H1 (cell line): ENCODE results near the gene NELFE. TPM values are rescaled to one million over a fixed set of nuclear protein-coding genes. Genes with fewer than 3 reads are reported as not detected.

Source experiments
- CTCF ChIA-PET: fragments of 300-600 bp; sonication (Branson Sonifier 250); formaldehyde crosslinking; loops from one replicate; lab custom pipeline; 2021; ENCODE audit not compliant: partially characterized antibody; lab: Charles Lee
- POLR2A ChIA-PET: fragments of 300-600 bp; sonication (Branson Sonifier 250); formaldehyde crosslinking; loops from one replicate; lab custom pipeline; 2021; ENCODE audit warnings: inconsistent platforms; ENCODE audit not compliant: partially characterized antibody; lab: Charles Lee
- DNase-seq, 2 experiments: peaks; one replicate each; pipeline versions ENCODE4 v3.0.0 to v3.0.0-alpha.2; 2010 to 2022; ENCODE audit warnings: low spot score in 2 of 2, low read depth in 1 of 2, mixed read lengths in 1 of 2
- FAIRE-seq: peaks from 2 replicates; lab custom pipeline; 2011; peaks lifted over from hg19 to GRCh38; lab: Jason Lieb, UNC
- H2AFZ ChIP-seq: 2 replicates; pipeline ENCODE4 v1.8.1; 2012; ENCODE audit warnings: low read length, inconsistent platforms
- H2AK5ac ChIP-seq: 2 replicates; pipeline ENCODE4 v1.6.1; 2013; ENCODE audit warnings: low read depth, low read length
- H2BK120ac ChIP-seq: replicated peaks from 2 replicates; pipeline ENCODE3; 2013; ENCODE audit warnings: low read depth, low read length, inconsistent platforms
- H2BK12ac ChIP-seq: 2 replicates; pipeline ENCODE4 v1.6.1; 2013; ENCODE audit warnings: low read depth, low read length
- H2BK15ac ChIP-seq: 2 replicates; pipeline ENCODE4 v1.6.1; 2013; ENCODE audit warnings: low read length
- H2BK20ac ChIP-seq: 2 replicates; pipeline ENCODE4 v1.6.1; 2013; ENCODE audit warnings: low read length
- H2BK5ac ChIP-seq: 2 replicates; pipeline ENCODE4 v1.6.1; 2013; ENCODE audit warnings: low read depth, low read length
- H3K14ac ChIP-seq: 2 replicates; pipeline ENCODE4 v1.6.1; 2013; ENCODE audit warnings: inconsistent platforms; ENCODE audit not compliant: insufficient read length
- H3K18ac ChIP-seq: 2 replicates; pipeline ENCODE4 v1.6.1; 2013; ENCODE audit warnings: low read length; ENCODE audit errors: extremely low read depth
- H3K23ac ChIP-seq: 2 replicates; pipeline ENCODE4 v1.6.1; 2013; ENCODE audit warnings: inconsistent platforms; ENCODE audit not compliant: insufficient read length
- H3K23me2 ChIP-seq: 2 replicates; pipeline ENCODE4 v1.6.1; 2013; ENCODE audit warnings: low read depth, low read length
- H3K27ac ChIP-seq: 2 replicates; pipeline ENCODE4 v1.6.1; 2011; ENCODE audit warnings: low read depth, low read length, inconsistent platforms
- H3K27me3 ChIP-seq, 4 experiments: replicated peaks in 1 of 4; 1 replicate in 1 of 4; 2 replicates in 3 of 4; pipeline versions ENCODE4 v1.6.1 to v1.8.1; 2011 to 2013; ENCODE audit warnings: low read length in 3 of 4, mild to moderate bottlenecking in 3 of 4, inconsistent platforms in 2 of 4, mixed read lengths in 2 of 4, moderate library complexity in 1 of 4; ENCODE audit not compliant: control insufficient read depth in 3 of 4, insufficient read depth in 3 of 4; ENCODE audit errors: extremely low read depth in 1 of 4
- H3K36me3 ChIP-seq, 4 experiments: 2 replicates each; pipeline versions ENCODE4 v1.6.1 to v1.8.1; 2011 to 2013; ENCODE audit warnings: mild to moderate bottlenecking in 4 of 4, low read length in 3 of 4, moderate library complexity in 2 of 4, control low read depth in 1 of 4, inconsistent platforms in 1 of 4; ENCODE audit not compliant: insufficient read depth in 4 of 4, control insufficient read depth in 2 of 4
- H3K4ac ChIP-seq: replicated peaks from 2 replicates; pipeline ENCODE3; 2013; ENCODE audit warnings: low read length, low read depth, mixed read lengths, inconsistent platforms; ENCODE audit not compliant: insufficient read length
- H3K4me1 ChIP-seq, 4 experiments: replicated peaks in 1 of 4; 1 replicate in 1 of 4; 2 replicates in 3 of 4; pipeline versions ENCODE4 v1.6.1 to v1.8.1; 2011 to 2013; ENCODE audit warnings: low read length in 3 of 4, inconsistent platforms in 2 of 4, mixed read lengths in 1 of 4; ENCODE audit not compliant: insufficient read depth in 4 of 4, control insufficient read depth in 3 of 4
- H3K4me2 ChIP-seq, 2 experiments: 2 replicates each; pipeline versions ENCODE4 v1.6.1 to v1.8.1; 2011 to 2013; ENCODE audit warnings: low read depth in 2 of 2, low read length in 2 of 2, control low read depth in 1 of 2, inconsistent platforms in 1 of 2, mild to moderate bottlenecking in 1 of 2; ENCODE audit not compliant: insufficient read depth in 1 of 2
- H3K4me3 ChIP-seq, 4 experiments: fragments of 200-600, 300-600 bp in 1 of 4; sonication (generic), shearing (Covaris generic), sonication (Bioruptor Twin) in 1 of 4; 2 replicates each; pipeline versions ENCODE4 v1.5.1 to v1.8.1; 2011 to 2016; ENCODE audit warnings: low read length in 4 of 4, low read depth in 3 of 4, control low read depth in 2 of 4, inconsistent platforms in 2 of 4, mild to moderate bottlenecking in 2 of 4, mixed read lengths in 1 of 4, moderate library complexity in 1 of 4; ENCODE audit not compliant: insufficient read depth in 2 of 4; ENCODE audit errors: extremely low read depth in 1 of 4
- H3K56ac ChIP-seq: replicated peaks from 2 replicates; pipeline ENCODE3; 2013; ENCODE audit warnings: low read depth, mild to moderate bottlenecking, mixed read lengths, low read length, inconsistent platforms; ENCODE audit not compliant: insufficient read length
- H3K79me1 ChIP-seq: 2 replicates; pipeline ENCODE4 v1.6.1; 2013; ENCODE audit warnings: low read depth, low read length, control low read depth
- H3K79me2 ChIP-seq, 2 experiments: 2 replicates each; pipeline versions ENCODE4 v1.6.1 to v1.8.1; 2012 to 2013; ENCODE audit warnings: low read length in 2 of 2, mild to moderate bottlenecking in 2 of 2, inconsistent platforms in 1 of 2; ENCODE audit not compliant: insufficient read depth in 2 of 2, control insufficient read depth in 1 of 2
- H3K9ac ChIP-seq, 4 experiments: replicated peaks in 1 of 4; 1 replicate in 1 of 4; 2 replicates in 3 of 4; pipeline versions ENCODE4 v1.6.1 to v1.8.1; 2011 to 2013; ENCODE audit warnings: low read depth in 3 of 4, low read length in 3 of 4, control low read depth in 2 of 4, mild to moderate bottlenecking in 2 of 4, moderate library complexity in 2 of 4, inconsistent platforms in 1 of 4; ENCODE audit errors: extremely low read depth in 1 of 4
- H3K9me3 ChIP-seq, 2 experiments: 2 replicates each; pipeline versions ENCODE4 v1.6.1 to v1.8.1; 2012 to 2013; ENCODE audit warnings: mild to moderate bottlenecking in 2 of 2, moderate library complexity in 2 of 2, control low read depth in 1 of 2, inconsistent platforms in 1 of 2, low read depth in 1 of 2, low read length in 1 of 2, mixed read lengths in 1 of 2; ENCODE audit not compliant: insufficient read depth in 2 of 2
- H4K20me1 ChIP-seq, 2 experiments: replicated peaks in 1 of 2; 2 replicates each; pipeline versions ENCODE3 to v1.8.1; 2011 to 2013; ENCODE audit warnings: inconsistent platforms in 2 of 2, low read length in 2 of 2, mild to moderate bottlenecking in 1 of 2; ENCODE audit not compliant: insufficient read depth in 2 of 2, control insufficient read depth in 1 of 2
- H4K5ac ChIP-seq: 2 replicates; pipeline ENCODE4 v1.6.1; 2013; ENCODE audit warnings: low read length, low read depth, mixed read lengths, inconsistent platforms; ENCODE audit not compliant: insufficient read length
- H4K8ac ChIP-seq: 2 replicates; pipeline ENCODE4 v1.8.0; 2013; ENCODE audit warnings: mild to moderate bottlenecking, moderate library complexity, low read length, inconsistent platforms; ENCODE audit not compliant: insufficient read depth; ENCODE audit errors: extremely low read depth
- H4K91ac ChIP-seq: replicated peaks from 2 replicates; pipeline ENCODE3; 2013; ENCODE audit warnings: low read length, mixed read lengths, inconsistent platforms; ENCODE audit not compliant: insufficient read length
- ASH2L ChIP-seq: fragments of 200-600, 300-600 bp; sonication (generic); IDR thresholded peaks from one replicate; pipeline ENCODE4 v1.7.1; 2017; ENCODE audit warnings: low read length
- CBX5 ChIP-seq: fragments of 300-800, 300-1000 bp; sonication (generic); IDR thresholded peaks from 2 replicates; pipeline ENCODE4 v1.7.1; 2016; ENCODE audit warnings: antibody characterized with exemption, low read length, low read depth
- FOSL1 ChIP-seq: IDR thresholded peaks from 2 replicates; pipeline ENCODE4 v1.6.1; 2011; ENCODE audit warnings: mild to moderate bottlenecking, low read depth, low read length, moderate library complexity; ENCODE audit not compliant: insufficient read depth
- GTF2F1 ChIP-seq: IDR thresholded peaks from 2 replicates; pipeline ENCODE4 v1.6.1; 2012; ENCODE audit warnings: low read depth, low read length, improper control_type of control experiment, borderline replicate concordance
- KDM5A ChIP-seq: fragments of 200-600 bp; IDR thresholded peaks from 2 replicates; pipeline ENCODE4 v1.7.1; 2012; ENCODE audit warnings: mild to moderate bottlenecking, low read length, inconsistent platforms, mixed read lengths
- NANOG ChIP-seq: IDR thresholded peaks from 2 replicates; pipeline ENCODE4 v1.6.1; 2011; ENCODE audit warnings: low read length, low read depth, mild to moderate bottlenecking, inconsistent platforms; ENCODE audit not compliant: insufficient read depth, poor library complexity, severe bottlenecking
- NRF1 ChIP-seq: IDR thresholded peaks from 2 replicates; pipeline ENCODE4 v1.6.1; 2011; ENCODE audit warnings: mild to moderate bottlenecking, low read depth, low read length, improper control_type of control experiment
- RAD21 ChIP-seq, 2 experiments: IDR thresholded peaks in 1 of 2; conservative IDR thresholded peaks in 1 of 2; 2 replicates each; pipeline ENCODE4 v1.6.1; 2011; ENCODE audit warnings: low read depth in 2 of 2, low read length in 2 of 2, improper control_type of control experiment in 1 of 2, inconsistent platforms in 1 of 2, mild to moderate bottlenecking in 1 of 2, moderate library complexity in 1 of 2
- RNF2 ChIP-seq: fragments of 200-900, 300-1000 bp; sonication (generic); IDR thresholded peaks from 2 replicates; pipeline ENCODE4 v1.7.1; 2016; ENCODE audit warnings: borderline replicate concordance, low read depth, mild to moderate bottlenecking, antibody characterized with exemption, low read length; ENCODE audit not compliant: poor library complexity, severe bottlenecking; ENCODE audit errors: missing control alignments
- ZNF274 ChIP-seq: IDR thresholded peaks from 2 replicates; pipeline ENCODE4 v1.7.0; 2012; ENCODE audit warnings: low read length, borderline replicate concordance; ENCODE audit errors: extremely low read depth
- WGBS, 2 experiments: shearing (Covaris generic) in 1 of 2; methylation state at CpG; one replicate each; pipeline versions ENCODE4 v1.1.6 to v1.1.7; 2013 to 2015; ENCODE audit warnings: low lambda C conversion rate in 2 of 2, mixed read lengths in 2 of 2, inconsistent platforms in 1 of 2, low coverage in 1 of 2, missing lambda C conversion rate in 1 of 2; ENCODE audit not compliant: insufficient replicate concordance in 2 of 2, insufficient coverage in 1 of 2, insufficient read length in 1 of 2; ENCODE audit errors: extremely low coverage in 1 of 2, missing lambda C conversion rate in 1 of 2; 5-methylcytosine and 5-hydroxymethylcytosine counted together
- polyA plus RNA-seq, 7 experiments: library from polyadenylated mRNA; depleted of rRNA in 3 of 7; stranded (reverse) in 5 of 7; unstranded in 2 of 7; fragments of >200 nt in 5 of 7; fragments of 200-250 nt in 2 of 7; gene quantifications; 1 replicate in 5 of 7; 2 replicates in 1 of 7; 4 replicates in 1 of 7; pipeline versions ENCODE4 v1.2.1 to v1.2.3, GENCODE V29; 2011 to 2013; ENCODE audit warnings: missing spikeins in 2 of 7, mixed read lengths in 2 of 7
- total RNA-seq: library from RNA; stranded (reverse); fragmentation: NEBNext Ultra II Directional; extraction: Animal tissue kit (Norgen Biotek cat#: 25700); gene quantifications from 2 replicates; pipeline ENCODE4 v1.2.1, GENCODE V29; 2021

The NELFE gene
- total and polyA plus RNA-seq, 2 of the 8 experiments (the other 6 are each of a cell fraction or from before 2014, with no cell fraction given): 49.2 to 71.5 TPM

- FAIRE-seq: no peak
- Histone ChIP-seq H2BK20ac (no peak overlapping the region), H4K8ac (no peak overlapping the region), H3K56ac (no peak overlapping the region), H3K79me1 (no peaks in the 10 kb centered on the region), H3K27me3 (no peaks in the 10 kb centered on the region), H3K4me3 (no peak overlapping the region), H2BK12ac (no peak overlapping the region), H3K79me2 (no peaks in the 10 kb centered on the region), H3K4me1 (no peaks in the 10 kb centered on the region), H3K9ac (no peak overlapping the region), H3K36me3 (no peaks in the 10 kb centered on the region), H3K9me3 (0 out of 4 replicates have a peak, but pooled peaks cover 0 to under 1% of the 10 kb centered on the region in 2 experiments), H4K20me1 (no peaks in the 10 kb centered on the region), H3K27ac (no peak overlapping the region), H3K23me2 (no peaks in the 10 kb centered on the region), H4K91ac (peak overlapping the region; percentile 22), H2AK5ac (no peak overlapping the region), H3K23ac (no peak overlapping the region), H2BK15ac (no peak overlapping the region), H4K5ac (no peak overlapping the region), H3K4ac (no peak overlapping the region), H3K14ac (no peak overlapping the region), H2BK120ac (no peak overlapping the region), H3K18ac (no peak overlapping the region), H2BK5ac (no peak overlapping the region), H3K4me2 (no peak overlapping the region), H2AFZ (peak overlapping the region; percentile 84; the same call in 1 of the 2 replicates)
- ChIA-PET CTCF (no interaction called here), POLR2A (interaction anchor here (1.4 to 1.7 kb wide), 2 partner anchors 11 to 23 kb away, joined by 4 to 6 read pairs; no protein-coding TSS in a partner anchor)
- no peak for TF ChIP-seq RNF2
- no peak for TF ChIP-seq NANOG
- no peak for TF ChIP-seq KDM5A
- no peak for TF ChIP-seq GTF2F1
- no peak for TF ChIP-seq FOSL1
- no peak for TF ChIP-seq RAD21 (IDR thresholded peaks at IDR 0.05 in 1 of 2, conservative IDR thresholded peaks at IDR 0.05 in 1 of 2; ENCODE audit: low read depth in 2 of 2, low read length in 2 of 2)
- no peak for TF ChIP-seq ASH2L
- no peak for TF ChIP-seq CBX5
- no peak for TF ChIP-seq NRF1
- TF ChIP-seq ZNF274: no peak
- DNase-seq: no peak
- WGBS, 2 experiments: 86% methylated on average over 11 of the region's 11 CpGs; no CpG with 5 or more reads in 1 of the 2 experiments
Measured at GRCh38 chr6:31927863-31928671, 30.7 kb downstream of the NELFE start.
